ENCODE measurements around the gene LACRT.

DNA sequence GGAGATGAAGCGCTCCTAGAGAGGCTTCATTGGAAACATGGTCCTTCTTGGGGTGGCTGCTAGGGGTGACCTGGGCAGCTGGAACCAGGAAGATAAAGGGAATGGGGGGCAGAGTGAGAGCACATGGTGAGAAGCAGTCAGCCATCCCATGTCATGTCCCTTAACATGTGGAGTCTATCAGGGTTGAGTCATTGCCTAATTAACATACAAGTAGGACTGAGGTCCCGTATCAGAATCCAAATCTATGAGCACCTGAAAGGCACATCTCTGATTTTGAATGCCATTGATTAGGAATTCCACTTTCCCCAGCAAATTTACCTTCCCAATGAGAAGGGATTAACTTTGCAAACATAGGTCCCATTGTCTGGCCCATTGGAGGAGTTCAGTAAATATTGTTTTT lies 25.9 kb downstream of the LACRT start:
- no peak for TF ChIP-seq CAMTA2 (CRISPR knock-in tag; IDR thresholded peaks at IDR 0.05; ENCODE audit: borderline replicate concordance)
- TF ChIP-seq, protein P1, sequence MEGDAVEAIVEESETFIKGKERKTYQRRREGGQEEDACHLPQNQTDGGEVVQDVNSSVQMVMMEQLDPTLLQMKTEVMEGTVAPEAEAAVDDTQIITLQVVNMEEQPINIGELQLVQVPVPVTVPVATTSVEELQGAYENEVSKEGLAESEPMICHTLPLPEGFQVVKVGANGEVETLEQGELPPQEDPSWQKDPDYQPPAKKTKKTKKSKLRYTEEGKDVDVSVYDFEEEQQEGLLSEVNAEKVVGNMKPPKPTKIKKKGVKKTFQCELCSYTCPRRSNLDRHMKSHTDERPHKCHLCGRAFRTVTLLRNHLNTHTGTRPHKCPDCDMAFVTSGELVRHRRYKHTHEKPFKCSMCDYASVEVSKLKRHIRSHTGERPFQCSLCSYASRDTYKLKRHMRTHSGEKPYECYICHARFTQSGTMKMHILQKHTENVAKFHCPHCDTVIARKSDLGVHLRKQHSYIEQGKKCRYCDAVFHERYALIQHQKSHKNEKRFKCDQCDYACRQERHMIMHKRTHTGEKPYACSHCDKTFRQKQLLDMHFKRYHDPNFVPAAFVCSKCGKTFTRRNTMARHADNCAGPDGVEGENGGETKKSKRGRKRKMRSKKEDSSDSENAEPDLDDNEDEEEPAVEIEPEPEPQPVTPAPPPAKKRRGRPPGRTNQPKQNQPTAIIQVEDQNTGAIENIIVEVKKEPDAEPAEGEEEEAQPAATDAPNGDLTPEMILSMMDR (CRISPR knock-in tag; IDR thresholded peaks at IDR 0.05) = no peak
